NCI-H69 (cell line): ENCODE data around the gene SERPINB13.
A peak's percentile ranks its signal among the peaks of the same experiment; 100 is the strongest.
"Not testable (repeated sequence)": the region's sequence is repeated elsewhere in the genome, so short reads cannot be mapped to it uniquely, and the experiment has no call there.

Source experiments
- DNase-seq: peaks from one replicate; lab custom pipeline; 2025; lab: John Stamatoyannopoulos, UW

SERPINB13 gene

GRCh38 chr18:63590373-63590772 lies 3.2 kb downstream of the SERPINB13 start:
- no peak for DNase-seq

DNA sequence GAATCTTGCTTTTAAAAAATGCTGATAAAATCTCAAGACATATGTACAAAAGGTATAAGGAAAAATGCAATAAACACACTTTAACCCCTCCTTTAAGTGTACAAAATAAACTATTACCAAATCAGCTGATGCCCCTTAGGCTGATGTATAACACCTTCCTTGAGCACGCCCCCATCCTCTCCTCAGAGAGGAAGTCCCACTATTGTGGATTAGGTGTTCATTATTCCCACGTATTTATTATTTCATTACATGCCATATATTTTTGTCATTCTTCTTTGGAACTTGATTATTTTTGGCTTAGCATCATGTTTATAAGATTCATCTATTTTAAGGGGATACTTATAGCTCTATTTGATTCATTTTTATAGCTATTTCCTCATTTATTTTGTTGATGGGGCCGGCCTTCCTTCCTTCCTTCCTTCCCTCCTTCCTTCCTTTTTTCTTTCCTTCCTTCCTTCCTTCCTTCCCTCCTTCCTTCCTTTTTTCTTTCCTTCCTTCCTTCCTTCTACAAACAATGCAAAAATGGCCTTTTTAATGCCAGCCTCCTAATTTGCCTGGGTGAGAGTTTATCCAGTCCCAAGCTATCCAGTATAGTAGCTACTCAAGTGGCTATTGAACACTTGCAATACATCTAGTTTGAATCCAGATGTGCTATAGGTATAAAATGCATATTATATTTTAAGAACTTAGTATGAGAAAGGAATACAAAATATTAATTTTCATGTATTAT lies 4.0 kb downstream of the SERPINB13 start:
- no peak for DNase-seq

DNA sequence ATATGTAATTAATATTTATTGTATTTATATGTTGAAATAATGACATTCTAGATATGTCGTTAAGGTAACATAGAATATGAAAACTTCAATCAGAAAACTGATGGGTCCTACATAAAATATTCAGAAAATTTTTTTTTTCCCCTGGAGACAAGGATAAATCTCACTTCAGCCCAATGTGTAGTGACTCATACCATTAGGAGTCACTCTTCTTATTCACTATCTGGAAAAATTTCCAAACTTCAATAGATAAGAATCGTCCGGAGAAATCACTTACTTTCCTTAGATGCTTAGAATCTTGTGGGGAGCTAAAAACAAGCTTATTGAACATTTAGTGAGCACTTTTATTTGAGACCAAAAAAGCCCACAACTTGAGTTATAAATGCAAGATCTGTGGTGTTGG lies 4.6 kb downstream of the SERPINB13 start:
- no peak for DNase-seq

DNA sequence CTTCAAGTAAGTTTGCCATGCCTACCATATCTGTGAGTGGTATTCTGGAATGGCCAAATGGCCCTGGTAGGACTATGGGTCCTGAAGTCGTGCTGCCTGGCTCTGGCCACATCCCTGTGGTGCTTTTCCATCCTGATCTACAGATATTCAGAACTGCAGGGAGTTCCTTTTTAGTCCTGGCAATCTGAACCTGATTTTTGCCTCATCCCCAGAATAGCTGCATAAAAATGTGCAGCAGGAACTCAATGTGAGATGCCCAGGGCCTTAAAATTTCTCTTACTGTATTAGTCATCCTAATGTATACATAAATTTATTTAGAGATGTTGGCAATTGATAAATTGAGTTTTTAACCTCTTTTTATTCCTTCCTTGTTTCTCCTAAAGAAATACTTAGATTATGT lies 5.3 kb downstream of the SERPINB13 start:
- DNase-seq, result no peak

DNA sequence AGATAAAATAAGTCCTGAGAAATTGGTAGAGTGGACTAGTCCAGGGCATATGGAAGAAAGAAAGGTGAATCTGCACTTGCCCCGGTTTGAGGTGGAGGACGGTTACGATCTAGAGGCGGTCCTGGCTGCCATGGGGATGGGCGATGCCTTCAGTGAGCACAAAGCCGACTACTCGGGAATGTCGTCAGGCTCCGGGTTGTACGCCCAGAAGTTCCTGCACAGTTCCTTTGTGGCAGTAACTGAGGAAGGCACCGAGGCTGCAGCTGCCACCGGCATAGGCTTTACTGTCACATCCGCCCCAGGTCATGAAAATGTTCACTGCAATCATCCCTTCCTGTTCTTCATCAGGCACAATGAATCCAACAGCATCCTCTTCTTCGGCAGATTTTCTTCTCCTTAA lies 9.8 kb downstream of the SERPINB13 start:
- DNase-seq, result no peak

GRCh38 chr18:63603355-63603754 lies 16.2 kb downstream of the SERPINB13 start:
- DNase-seq, result no peak

- DNase-seq, result no peak
Measured at GRCh38 chr18:63603772-63604171, 16.6 kb downstream of the SERPINB13 start.

DNA sequence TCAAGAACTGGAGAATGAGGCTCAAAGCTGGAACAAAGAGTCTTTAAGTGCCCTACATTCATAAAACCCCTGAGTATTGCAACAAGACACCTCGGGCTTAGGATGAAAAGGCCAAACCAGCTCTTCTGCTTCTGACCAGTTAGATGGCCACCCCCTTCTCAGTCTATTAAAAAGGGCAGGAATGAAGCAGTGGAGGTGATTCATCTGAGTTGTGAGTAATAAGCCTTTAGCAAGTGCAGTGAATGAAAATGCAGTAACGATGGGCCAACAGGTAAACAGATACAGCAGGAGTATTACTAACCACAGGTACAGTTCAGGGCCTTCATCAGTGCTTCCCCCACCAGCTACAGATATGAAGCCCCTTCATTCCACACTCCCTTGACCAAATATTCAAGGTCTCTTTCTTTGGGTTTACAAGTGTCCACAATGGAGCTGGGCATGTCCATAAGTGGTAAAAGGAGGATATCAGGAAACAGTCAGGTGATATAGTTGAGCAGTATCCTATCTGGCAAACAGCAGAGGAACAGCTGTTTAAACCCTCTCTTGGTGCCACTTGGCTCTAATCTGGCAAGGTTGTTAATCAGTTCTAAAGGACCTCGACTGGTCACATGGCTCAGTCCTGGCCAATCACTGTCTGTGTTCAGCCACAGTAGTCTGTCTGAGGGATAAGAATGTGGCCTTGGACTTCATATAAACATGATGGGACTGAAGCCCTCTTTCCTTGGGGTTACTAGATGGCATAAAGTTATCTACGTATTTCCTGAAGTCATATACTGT lies 17.8 kb downstream of the SERPINB13 start:
- peak; percentile 32 for DNase-seq

- DNase-seq, result no peak
Measured at GRCh38 chr18:63606526-63606925, 19.4 kb downstream of the SERPINB13 start.

DNA sequence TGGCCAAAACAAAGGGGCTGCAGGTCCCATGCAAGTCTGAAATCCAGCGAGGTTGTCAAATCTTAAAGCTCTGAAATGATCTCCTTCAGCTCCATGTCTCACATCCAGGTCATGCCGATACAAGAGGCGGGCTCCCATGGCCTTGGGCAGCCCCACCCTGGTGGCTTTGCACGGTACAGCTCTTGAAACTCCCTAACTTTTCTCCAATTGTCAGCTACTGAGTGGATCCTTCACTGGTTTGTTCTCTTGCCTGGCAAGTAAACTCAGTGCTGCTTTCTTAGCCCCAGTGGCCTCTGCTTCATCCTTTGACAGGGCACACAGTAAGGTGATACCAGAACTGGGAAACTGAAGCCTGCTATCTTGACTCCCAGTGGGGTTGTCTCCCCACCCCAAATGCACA lies 26.3 kb downstream of the SERPINB13 start:
- DNase-seq, result no peak

DNA sequence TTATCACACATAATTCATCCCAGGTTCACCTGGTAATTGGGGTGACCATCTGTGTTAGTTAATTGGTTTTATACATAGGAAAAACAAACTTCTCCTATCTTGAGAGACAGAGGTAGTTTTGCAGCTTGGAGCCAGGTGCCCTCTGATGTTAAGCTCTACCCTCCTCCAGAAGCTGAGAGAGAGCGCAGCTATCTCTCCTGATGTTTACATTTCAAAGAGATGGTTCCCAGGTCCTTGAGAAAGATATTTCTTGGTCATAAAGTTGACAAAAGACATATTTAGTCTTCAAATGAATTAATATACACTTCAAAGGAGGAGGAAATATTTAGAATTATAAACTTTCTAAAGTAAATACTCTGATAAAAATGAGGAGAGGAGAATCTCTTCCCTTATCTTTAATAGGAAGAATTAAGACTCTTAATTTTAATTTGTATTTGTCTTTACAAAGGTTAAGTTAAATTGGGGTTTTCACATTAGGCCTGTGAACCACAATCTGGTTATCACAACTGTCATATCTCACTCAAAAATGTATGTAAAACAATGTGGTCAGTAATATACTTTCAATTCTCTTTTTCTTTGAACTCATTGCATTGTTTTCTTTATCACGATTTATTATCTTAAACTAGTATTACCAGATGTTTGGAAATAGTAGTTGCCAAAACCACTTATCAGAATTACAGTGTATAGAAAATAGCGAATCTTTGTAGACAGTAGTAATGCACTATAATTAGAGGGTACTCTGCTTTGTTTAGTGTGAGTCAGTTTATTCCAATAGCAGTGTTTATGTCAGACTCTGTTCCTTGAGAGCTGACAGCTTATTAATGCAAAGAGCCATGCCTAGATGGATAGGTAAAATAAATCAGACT lies 30.1 kb downstream of the SERPINB13 start:
- peak; percentile 100 for DNase-seq

- DNase-seq, result no peak
Measured at GRCh38 chr18:63617915-63618234, 30.7 kb downstream of the SERPINB13 start.

DNA sequence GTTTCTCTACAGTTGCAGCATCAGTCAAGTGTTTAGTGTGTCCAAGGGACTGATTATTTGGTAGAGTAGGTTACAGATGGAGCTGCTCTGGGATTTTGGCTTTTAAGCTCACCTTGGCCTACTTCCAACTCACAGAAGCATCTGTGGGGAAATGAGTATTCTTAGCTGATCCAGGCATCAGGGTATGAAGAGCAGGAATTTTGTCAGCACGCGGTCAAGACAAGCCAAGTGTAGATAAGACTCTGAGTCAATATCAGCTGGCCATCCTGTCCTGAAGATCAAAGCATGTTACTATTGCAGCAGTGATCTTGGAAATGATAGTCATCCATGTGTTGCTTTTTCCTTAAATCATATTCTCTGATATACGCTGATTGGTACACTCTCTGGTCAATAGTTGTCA lies 32.5 kb downstream of the SERPINB13 start:
- peak; percentile 72 for DNase-seq

GRCh38 chr18:63624863-63625262 lies 37.7 kb downstream of the SERPINB13 start:
- no peak for DNase-seq

GRCh38 chr18:63626431-63626830 lies 39.3 kb downstream of the SERPINB13 start:
- DNase-seq, result no peak

- no peak for DNase-seq
Measured at GRCh38 chr18:63627819-63628218, 40.7 kb downstream of the SERPINB13 start.

DNA sequence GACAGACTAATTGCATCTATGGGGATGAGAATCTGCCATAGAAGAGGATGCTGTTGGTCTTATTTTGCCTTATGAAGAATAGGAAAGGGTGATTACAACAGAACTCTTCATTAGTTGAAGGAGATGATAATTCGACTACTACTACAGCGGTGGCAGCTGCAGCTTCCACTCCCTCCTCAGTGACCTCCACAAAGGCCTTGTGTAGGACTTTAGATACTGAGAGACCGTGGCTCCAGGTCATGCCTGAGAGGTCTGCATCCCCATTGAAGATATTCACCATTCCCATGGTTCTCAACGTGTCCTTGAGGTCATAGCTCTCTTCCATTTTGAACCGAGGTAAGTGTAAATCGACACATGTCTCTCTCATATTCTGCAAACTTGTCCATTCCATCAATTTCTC lies 50.6 kb downstream of the SERPINB13 start:
- DNase-seq, result no peak

- not testable (repeated sequence) for DNase-seq
Measured at GRCh38 chr18:63641157-63641680, 54.1 kb downstream of the SERPINB13 start.

DNA sequence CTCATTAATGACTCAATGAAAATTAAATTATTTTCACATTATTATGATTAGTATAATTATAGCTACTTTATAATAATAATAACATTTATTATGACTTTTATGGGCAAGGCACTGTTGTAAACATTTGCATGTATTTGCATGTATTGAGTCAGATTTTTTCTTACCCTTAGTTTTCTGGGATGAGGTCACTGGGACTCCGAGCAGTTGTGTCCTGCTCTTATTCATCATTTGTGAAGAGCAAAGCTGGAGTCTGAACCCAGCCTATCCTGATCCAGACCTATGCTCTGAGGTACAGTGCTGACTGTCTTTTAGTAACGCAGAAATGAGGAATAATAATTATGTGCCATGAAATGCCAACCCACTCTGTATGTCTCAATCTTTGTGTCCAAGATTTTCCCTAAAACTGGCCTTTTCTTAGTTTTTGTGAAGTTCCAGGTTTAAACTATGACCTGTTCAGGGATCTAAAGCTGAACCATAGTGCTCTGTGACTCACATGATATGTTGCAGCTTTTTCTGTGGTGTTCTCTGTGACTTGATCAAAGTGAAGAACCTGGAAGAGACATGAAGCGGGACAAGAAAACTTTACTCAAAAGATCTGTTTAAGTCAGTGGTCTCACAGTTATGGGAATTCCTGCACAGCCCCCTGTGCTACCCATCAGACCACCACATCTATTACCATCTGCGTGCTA lies 55.7 kb downstream of the SERPINB13 start:
- DNase-seq, result not testable (repeated sequence)

DNA sequence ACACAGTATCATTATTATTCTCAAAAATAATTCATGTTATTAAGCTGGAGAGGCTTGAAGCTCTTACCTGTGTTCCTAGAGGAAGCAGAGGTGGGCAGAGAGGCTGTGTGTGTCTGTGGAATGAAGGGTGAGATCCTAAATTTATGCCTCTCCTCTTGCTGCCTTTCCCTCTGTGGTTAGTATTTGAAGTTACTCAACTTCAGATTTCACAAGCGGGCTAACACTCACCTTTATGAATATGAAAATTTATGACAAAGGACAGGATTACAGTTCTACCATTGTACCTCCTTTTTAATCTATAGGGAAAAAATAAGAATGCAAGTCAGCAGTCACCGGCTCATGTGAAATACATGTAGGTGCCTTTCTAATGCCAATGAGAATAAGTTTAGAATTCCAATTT lies 57.0 kb downstream of the SERPINB13 start, which contains the start of gene SERPINB4:
TSS of gene SERPINB4 (minus strand) at position 115 of the 400 bp plus-strand sequence. CDS start 679 bp downstream, outside the sequence.
- DNase-seq, result not testable (repeated sequence)

DNA sequence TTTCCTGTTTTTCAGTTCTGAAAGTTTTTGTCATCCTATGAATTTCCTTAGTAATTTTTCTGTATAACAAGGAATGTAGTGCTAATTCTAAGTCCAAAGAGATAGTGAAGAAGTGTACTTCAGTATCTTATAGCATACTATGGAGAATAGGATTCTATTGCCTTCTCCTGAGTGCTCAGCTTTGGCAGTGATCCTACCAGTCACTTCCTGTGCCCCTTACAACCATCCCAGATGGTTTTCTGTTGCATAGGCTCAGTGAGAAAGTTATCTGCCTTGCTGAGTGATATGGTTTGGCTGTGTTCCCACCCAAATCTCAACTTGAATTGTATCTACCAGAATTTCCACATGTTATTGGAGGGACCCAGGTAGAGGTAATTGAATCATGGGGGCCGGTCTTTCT lies 57.6 kb downstream of the SERPINB13 start:
- DNase-seq, result not testable (repeated sequence)

DNA sequence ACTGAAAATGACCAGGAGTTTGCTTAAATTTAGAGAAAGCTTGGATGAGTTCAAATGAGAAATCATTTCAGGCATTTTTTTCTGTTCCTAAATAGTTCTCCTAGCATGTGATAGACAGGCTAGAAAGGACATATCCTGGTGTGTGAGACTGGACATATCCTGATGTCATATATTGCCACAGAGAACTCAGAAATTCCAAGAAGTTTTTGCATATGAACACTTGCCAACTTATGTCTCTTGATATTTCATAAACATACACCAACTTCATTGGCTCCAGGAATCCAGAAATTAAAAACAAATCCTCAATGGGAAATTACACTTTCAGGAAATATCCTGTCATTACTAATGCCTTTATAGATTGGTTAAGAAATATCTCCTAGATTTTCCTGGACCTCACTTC lies 59.8 kb downstream of the SERPINB13 start:
- no peak for DNase-seq
